Endothelial cell of umbilical vein (primary cell): ENCODE data around the gene CFAP100. TPM values are rescaled to one million over a fixed set of nuclear protein-coding genes. Genes with fewer than 3 reads are reported as not detected.

Experiments used
- BruUV-seq: library from RNA; stranded (reverse); fragments of 400-500 nt; replicated peaks from 2 replicates; lab custom pipeline; 2021; lab: Mats Ljungman, UMichigan
- CTCF ChIA-PET: fragments of 300-600, 350-600 bp; sonication (Branson Sonifier 250); formaldehyde crosslinking; loops from one replicate; lab custom pipeline; 2021; ENCODE audit warnings: antibody characterized with exemption, inconsistent platforms; lab: Charles Lee
- POLR2A ChIA-PET: fragments of 300-600, 350-600 bp; sonication (Branson Sonifier 250); formaldehyde crosslinking; loops from one replicate; lab custom pipeline; 2021; ENCODE audit warnings: antibody characterized with exemption, inconsistent platforms; lab: Charles Lee
- DNase-seq: peaks from one replicate; pipeline ENCODE4 v3.0.0-alpha.2; 2011; ENCODE audit warnings: low read depth, low spot score
- FAIRE-seq: peaks from 2 replicates; lab custom pipeline; 2011; peaks lifted over from hg19 to GRCh38; lab: Jason Lieb, UNC
- H2AFZ ChIP-seq: 2 replicates; pipeline ENCODE4 v1.6.0; 2012; ENCODE audit warnings: low read depth, low read length, control low read depth, inconsistent platforms
- H3K27ac ChIP-seq: 2 replicates; pipeline ENCODE4 v1.5.1; 2011; ENCODE audit warnings: low read depth, mild to moderate bottlenecking, control low read depth, low read length, moderate library complexity; ENCODE audit not compliant: insufficient read depth
- H3K27me3 ChIP-seq, 2 experiments: 2 replicates each; pipeline versions ENCODE4 v1.6.0 to v1.6.1; 2011; ENCODE audit warnings: low read length in 2 of 2, mixed read lengths in 1 of 2; ENCODE audit not compliant: control insufficient read depth in 2 of 2, insufficient read depth in 2 of 2
- H3K36me3 ChIP-seq, 2 experiments: 2 replicates in 1 of 2; 3 replicates in 1 of 2; pipeline ENCODE4 v1.5.1; 2011; ENCODE audit warnings: low read length in 2 of 2, mild to moderate bottlenecking in 1 of 2, moderate library complexity in 1 of 2; ENCODE audit not compliant: control insufficient read depth in 2 of 2, insufficient read depth in 2 of 2; ENCODE audit errors: extremely low read depth in 1 of 2
- H3K4me1 ChIP-seq: 3 replicates; pipeline ENCODE4 v1.5.1; 2011; ENCODE audit warnings: mild to moderate bottlenecking, low read length; ENCODE audit not compliant: control insufficient read depth, insufficient read depth; ENCODE audit errors: extremely low read depth
- H3K4me2 ChIP-seq: 2 replicates; pipeline ENCODE4 v1.6.1; 2011; ENCODE audit warnings: low read length, control low read depth, mixed read lengths; ENCODE audit not compliant: insufficient read depth
- H3K4me3 ChIP-seq, 3 experiments: fragments of 200-600 bp in 1 of 3; sonication (generic), shearing (Covaris generic) in 1 of 3; replicated peaks in 1 of 3; 2 replicates each; pipeline ENCODE4 v1.5.1; 2011 to 2016; ENCODE audit warnings: control low read depth in 3 of 3, low read length in 3 of 3, mild to moderate bottlenecking in 2 of 3, inconsistent platforms in 1 of 3, low read depth in 1 of 3, moderate library complexity in 1 of 3; ENCODE audit not compliant: insufficient read depth in 1 of 3
- H3K79me2 ChIP-seq: 2 replicates; pipeline ENCODE4 v1.6.0; 2012; ENCODE audit warnings: low read length, inconsistent platforms; ENCODE audit not compliant: control insufficient read depth, insufficient read depth
- H3K9ac ChIP-seq: replicated peaks from 2 replicates; pipeline ENCODE3; 2011; ENCODE audit warnings: low read length, control low read depth; ENCODE audit not compliant: insufficient read depth; ENCODE audit errors: extremely low read depth
- H3K9me1 ChIP-seq: replicated peaks from 3 replicates; pipeline ENCODE4 v1.6.0; 2011; ENCODE audit warnings: mild to moderate bottlenecking, low read length; ENCODE audit not compliant: control insufficient read depth, insufficient read depth; ENCODE audit errors: extremely low read depth
- H3K9me3 ChIP-seq: replicated peaks from 2 replicates; pipeline ENCODE4 v1.5.1; 2012; ENCODE audit warnings: low read length, inconsistent platforms; ENCODE audit not compliant: control insufficient read depth, insufficient read depth
- H4K20me1 ChIP-seq: replicated peaks from 2 replicates; pipeline ENCODE3; 2011; ENCODE audit warnings: mild to moderate bottlenecking, low read length; ENCODE audit not compliant: control insufficient read depth, insufficient read depth; ENCODE audit errors: extremely low read depth
- CTCF ChIP-seq, 2 donors: IDR thresholded peaks; 1 replicate in 1 of 2; 2 replicates in 1 of 2; pipeline ENCODE4 v1.5.1; 2011; ENCODE audit warnings: low read length in 2 of 2, mild to moderate bottlenecking in 2 of 2, moderate library complexity in 2 of 2, control low read depth in 1 of 2, inconsistent platforms in 1 of 2, low read depth in 1 of 2; ENCODE audit not compliant: insufficient read depth in 1 of 2; ENCODE audit errors: extremely low read depth in 1 of 2
- EZH2 ChIP-seq: IDR thresholded peaks from 2 replicates; pipeline ENCODE4 v1.6.1; 2012; ENCODE audit warnings: borderline replicate concordance, low read depth, mild to moderate bottlenecking, moderate library complexity, low read length, inconsistent platforms; ENCODE audit not compliant: severe bottlenecking
- FOS ChIP-seq: IDR thresholded peaks from 2 replicates; pipeline ENCODE4 v1.6.1; 2011; ENCODE audit warnings: mild to moderate bottlenecking, low read length, moderate library complexity, borderline replicate concordance; ENCODE audit not compliant: insufficient read depth
- GATA2 ChIP-seq: IDR thresholded peaks from 2 replicates; pipeline ENCODE4 v1.7.0; 2011; ENCODE audit warnings: low read depth, mild to moderate bottlenecking, moderate library complexity, mixed read lengths, low read length; ENCODE audit not compliant: insufficient read length, insufficient read depth
- JUN ChIP-seq: IDR thresholded peaks from 2 replicates; pipeline ENCODE4 v1.6.1; 2011; ENCODE audit warnings: borderline replicate concordance, low read depth; ENCODE audit not compliant: insufficient read length, insufficient read depth
- MAX ChIP-seq: IDR thresholded peaks from 2 replicates; pipeline ENCODE4 v1.6.1; 2011; ENCODE audit not compliant: insufficient read depth, insufficient read length
- MYC ChIP-seq: IDR thresholded peaks from one replicate; pipeline ENCODE4 v1.6.1; 2011; ENCODE audit warnings: mild to moderate bottlenecking, low read depth, low read length
- POLR2A ChIP-seq: IDR thresholded peaks from 2 replicates; pipeline ENCODE4 v1.6.1; 2012; ENCODE audit warnings: low read depth, mild to moderate bottlenecking, control low read depth, low read length
- POLR2AphosphoS5 ChIP-seq: IDR thresholded peaks from 2 replicates; pipeline ENCODE4 v1.6.1; 2012; ENCODE audit warnings: low read depth, mild to moderate bottlenecking, control low read depth, low read length, moderate library complexity; ENCODE audit not compliant: insufficient read depth
- dilution Hi-C: fragments of 300-500 bp; cut with MboI; formaldehyde crosslinking; loops from one replicate; pipeline ENCODE4 v1.15.0; 2019; ENCODE audit warnings: low sequenced_read_pairs; ENCODE audit not compliant: extremely low pct_ligation_motif_present
- intact Hi-C: fragments of 100-400 bp; cut with micrococcal nuclease; formaldehyde crosslinking; loops from one replicate; pipeline ENCODE4 v1.10.0; 2022
- polyA plus RNA-seq, 4 experiments: library from polyadenylated mRNA; depleted of rRNA in 3 of 4; stranded (reverse) in 3 of 4; unstranded in 1 of 4; fragments of >200 nt; gene quantifications; 2 replicates each; pipeline versions ENCODE4 v1.2.1 to v1.2.3, GENCODE V29; 2011 to 2012; ENCODE audit warnings: missing spikeins in 1 of 4
- total RNA-seq: library from RNA; stranded (reverse); gene quantifications from 2 replicates; pipeline ENCODE4 v1.2.3, GENCODE V29; 2021

Gene CFAP100
- total and polyA plus RNA-seq, 2 donors (not counting 3 experiments of a cell fraction or from before 2014, with no cell fraction given): not detected

- CTCF ChIA-PET: interaction anchor here (0.7 to 1.4 kb wide), 2 partner anchors 122 kb away, joined by 3 read pairs; no protein-coding TSS in a partner anchor
- POLR2A ChIA-PET: no interaction called here
Observed at GRCh38 chr3:126381966-126382365, 12.7 kb upstream of the CFAP100 start.

More at GRCh38 chr3:126381966-126382365, 12.7 kb upstream of the CFAP100 start:
- Histone ChIP-seq H3K4me1 (no peaks in the 10 kb centered on the region), H2AFZ (no peak overlapping the region), H3K79me2 (no peaks in the 10 kb centered on the region), H3K4me3 (no peak overlapping the region), H3K9ac (no peak overlapping the region), H4K20me1 (no peaks in the 10 kb centered on the region), H3K36me3 (no peaks in the 10 kb centered on the region), H3K27ac (no peak overlapping the region), H3K9me3 (no peaks in the 10 kb centered on the region), H3K9me1 (no peaks in the 10 kb centered on the region), H3K4me2 (no peak overlapping the region), H3K27me3 (peaks cover 0 to 2% of the 10 kb centered on the region in 2 experiments)
- dilution Hi-C loops (no loop called here), intact Hi-C loops (no loop called here)
- BruUV-seq: no TSS peak
- FAIRE-seq (no peak), DNase-seq (no peak)
- TF ChIP-seq MAX (no peak), CTCF (IDR thresholded peaks at IDR 0.05; ENCODE audit: extremely low read depth in 1 of 2, insufficient read depth in 1 of 2, low read depth in 1 of 2, low read length in 2 of 2) (no peak), GATA2 (no peak), POLR2A (no peak), EZH2 (no peak), FOS (no peak), MYC (no peak), JUN (no peak), POLR2AphosphoS5 (no peak)
